C4-2B (cell line): ENCODE results near the gene SMARCB1.

Experiments
- H3K27ac ChIP-seq: fragments of 450-650 bp; 2 replicates; pipeline ENCODE4 v1.5.1; 2017
- ZFX ChIP-seq: fragments of 450-650 bp; IDR thresholded peaks from 2 replicates; pipeline ENCODE4 v1.6.1; 2017
- TF ChIP-seq, protein P1 (sequence below): fragments of 450-650 bp; conservative IDR thresholded peaks from 2 replicates; pipeline ENCODE4 v1.5.1; 2017; ENCODE audit warnings: mild to moderate bottlenecking

SMARCB1 gene

DNA sequence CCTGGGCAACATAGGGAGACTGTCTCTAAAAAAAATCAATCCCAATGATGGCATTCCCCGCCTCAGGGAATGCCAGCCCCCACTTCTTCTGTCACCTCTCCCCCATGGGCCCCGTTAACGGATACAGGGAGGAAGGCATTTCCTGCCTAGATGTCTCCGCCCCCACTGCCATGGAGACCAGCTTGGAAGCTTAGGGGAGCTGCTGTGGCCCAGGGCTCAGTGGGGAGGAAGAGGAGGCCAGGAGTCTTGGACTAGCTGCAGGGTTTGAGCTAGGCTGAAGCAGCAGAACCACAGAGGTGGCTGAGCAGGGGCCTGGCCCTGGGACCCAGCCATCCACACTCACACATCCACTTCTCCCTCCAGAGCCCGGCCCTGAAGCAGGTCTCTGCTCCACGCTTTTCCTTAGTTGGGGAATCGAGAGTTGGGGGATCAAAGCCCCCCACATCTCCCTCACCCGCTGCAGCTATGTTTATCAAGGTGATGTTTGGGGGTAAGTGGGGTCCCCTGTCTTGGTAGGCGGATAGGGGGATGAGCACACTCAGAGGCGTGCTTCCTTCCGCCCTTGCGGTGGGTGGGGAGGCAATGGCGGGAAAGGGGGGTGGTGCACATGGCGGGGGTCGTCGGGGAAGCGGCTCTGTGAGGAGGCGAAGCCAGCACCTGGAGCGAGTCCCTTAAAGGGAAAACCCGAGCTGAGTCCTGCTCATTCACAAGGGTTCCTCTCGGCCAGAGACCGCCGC is 23.8 kb upstream of the SMARCB1 start, which contains the start of gene C22orf15:
C22orf15 (plus strand) TSS at position 149 of the 737 bp plus-strand sequence; CDS start at position 466, 317 bp downstream.
- no peak within 1 kb of the TSS for H3K27ac ChIP-seq
- TF ChIP-seq, protein P1, sequence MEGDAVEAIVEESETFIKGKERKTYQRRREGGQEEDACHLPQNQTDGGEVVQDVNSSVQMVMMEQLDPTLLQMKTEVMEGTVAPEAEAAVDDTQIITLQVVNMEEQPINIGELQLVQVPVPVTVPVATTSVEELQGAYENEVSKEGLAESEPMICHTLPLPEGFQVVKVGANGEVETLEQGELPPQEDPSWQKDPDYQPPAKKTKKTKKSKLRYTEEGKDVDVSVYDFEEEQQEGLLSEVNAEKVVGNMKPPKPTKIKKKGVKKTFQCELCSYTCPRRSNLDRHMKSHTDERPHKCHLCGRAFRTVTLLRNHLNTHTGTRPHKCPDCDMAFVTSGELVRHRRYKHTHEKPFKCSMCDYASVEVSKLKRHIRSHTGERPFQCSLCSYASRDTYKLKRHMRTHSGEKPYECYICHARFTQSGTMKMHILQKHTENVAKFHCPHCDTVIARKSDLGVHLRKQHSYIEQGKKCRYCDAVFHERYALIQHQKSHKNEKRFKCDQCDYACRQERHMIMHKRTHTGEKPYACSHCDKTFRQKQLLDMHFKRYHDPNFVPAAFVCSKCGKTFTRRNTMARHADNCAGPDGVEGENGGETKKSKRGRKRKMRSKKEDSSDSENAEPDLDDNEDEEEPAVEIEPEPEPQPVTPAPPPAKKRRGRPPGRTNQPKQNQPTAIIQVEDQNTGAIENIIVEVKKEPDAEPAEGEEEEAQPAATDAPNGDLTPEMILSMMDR, result no peak
- TF ChIP-seq ZFX, result no peak

DNA sequence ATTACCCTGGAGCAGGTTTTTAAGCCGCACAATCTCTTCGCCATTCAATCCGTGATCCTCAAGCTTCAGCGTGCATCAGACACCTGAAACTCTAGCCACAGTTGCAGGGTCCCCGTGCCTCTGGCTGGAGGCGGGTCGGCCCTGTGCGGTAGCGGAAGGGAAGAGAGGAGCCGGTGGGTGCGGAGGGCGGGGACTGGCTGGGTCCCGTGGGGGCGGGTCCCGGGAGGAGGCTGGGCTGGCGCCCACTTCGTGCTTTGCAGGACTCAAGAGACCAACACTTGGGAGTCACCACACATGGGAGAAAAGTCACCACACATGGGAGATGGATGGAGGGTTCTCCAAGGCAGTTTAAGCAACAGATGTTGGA is 23.2 kb upstream of the SMARCB1 start:
- no peak overlapping the region for H3K27ac ChIP-seq
- no peak for TF ChIP-seq ZFX
- TF ChIP-seq, protein P1, result no peak

DNA sequence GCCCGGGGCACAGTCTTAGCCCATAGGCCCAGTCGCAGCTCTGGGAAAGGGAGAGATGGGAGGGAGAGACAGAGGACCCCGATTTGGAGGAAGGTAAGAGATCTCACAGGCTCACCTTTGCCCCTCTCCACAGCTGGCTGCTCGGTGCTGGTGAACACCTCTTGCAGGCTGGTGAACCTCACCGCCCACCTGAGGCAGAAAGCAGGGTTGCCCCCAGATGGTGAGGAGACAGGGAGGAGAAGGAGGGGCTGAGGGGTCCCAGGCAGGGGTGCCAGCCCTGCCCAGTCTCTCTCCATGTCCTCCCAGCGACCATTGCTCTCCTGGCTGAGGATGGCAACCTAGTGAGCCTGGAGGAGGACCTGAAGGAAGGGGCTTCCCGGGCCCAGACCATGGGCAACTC is 22.8 kb upstream of the SMARCB1 start:
- TF ChIP-seq, protein P1, result no peak
- no peak for TF ChIP-seq ZFX
- H3K27ac ChIP-seq, result no peak overlapping the region

DNA sequence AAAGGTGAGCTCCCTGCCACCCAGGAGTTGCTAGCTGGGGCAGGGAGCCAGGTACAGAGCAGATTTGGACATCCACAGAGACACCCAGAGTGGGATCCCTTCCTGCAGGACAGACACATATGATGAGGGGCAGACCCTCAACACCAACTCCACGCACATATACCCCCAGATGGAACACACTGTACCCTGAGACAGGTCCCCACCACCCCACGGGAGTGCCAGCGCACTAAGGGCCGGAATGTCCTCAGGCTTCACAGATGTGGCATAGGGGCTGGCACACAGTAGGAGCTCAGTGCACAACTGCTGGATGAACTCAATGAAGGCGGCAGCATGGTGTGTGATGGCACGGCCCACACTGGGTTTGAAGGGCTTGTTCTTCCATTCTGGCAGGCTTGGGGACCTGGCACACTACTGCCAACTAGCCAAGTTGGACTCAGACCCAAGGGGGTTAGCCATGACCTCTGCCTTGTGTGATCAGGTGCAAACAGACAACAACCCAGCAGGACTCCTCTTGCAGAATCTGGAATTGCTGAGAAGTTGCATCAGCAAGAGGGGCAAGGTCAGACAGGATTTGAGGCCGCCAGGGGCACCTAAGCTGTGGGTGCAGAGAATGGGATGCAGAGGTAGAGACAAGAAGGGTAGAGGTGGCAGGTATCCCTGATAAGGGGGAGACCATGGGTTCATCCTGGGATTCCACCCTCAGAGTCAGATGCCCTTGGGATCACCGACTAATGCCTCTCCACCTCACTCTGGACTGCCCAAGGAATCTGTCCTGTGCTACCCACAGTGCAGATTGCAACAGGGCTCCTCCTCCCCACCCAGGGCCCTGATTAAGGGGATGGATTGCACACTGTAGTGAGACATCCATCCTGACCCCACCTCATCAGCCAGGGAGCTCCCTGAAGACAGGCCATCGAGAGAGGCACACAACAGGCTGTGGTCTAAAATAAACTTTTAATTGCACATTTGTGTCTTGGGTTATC is 21.6 kb upstream of the SMARCB1 start:
- TF ChIP-seq, protein P1, result no peak
- TF ChIP-seq ZFX, result no peak
- H3K27ac ChIP-seq, result no peak overlapping the region; the same call in 1 of the 2 replicates

DNA sequence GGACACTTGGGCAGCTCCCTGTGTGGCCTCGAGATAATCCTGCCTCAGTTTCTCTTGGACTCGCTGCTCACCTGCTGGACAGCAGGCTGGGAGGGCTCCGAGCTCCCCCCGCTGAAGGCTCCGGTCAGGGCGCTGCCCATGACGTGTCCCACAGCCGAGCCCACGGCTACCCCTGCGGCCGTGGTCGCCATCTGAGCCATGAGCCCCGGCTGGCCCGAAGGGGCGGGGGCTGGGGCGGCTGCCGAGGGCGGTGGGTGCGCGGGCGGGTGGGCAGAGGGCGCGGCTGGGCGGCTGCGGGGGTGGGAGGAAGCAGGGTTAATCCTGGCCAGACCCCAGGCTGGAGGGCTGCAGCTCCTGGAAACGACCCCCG is 19.5 kb upstream of the SMARCB1 start:
- TF ChIP-seq ZFX, result no peak
- TF ChIP-seq, protein P1, result no peak
- peak overlapping the region; percentile 90 for H3K27ac ChIP-seq

DNA sequence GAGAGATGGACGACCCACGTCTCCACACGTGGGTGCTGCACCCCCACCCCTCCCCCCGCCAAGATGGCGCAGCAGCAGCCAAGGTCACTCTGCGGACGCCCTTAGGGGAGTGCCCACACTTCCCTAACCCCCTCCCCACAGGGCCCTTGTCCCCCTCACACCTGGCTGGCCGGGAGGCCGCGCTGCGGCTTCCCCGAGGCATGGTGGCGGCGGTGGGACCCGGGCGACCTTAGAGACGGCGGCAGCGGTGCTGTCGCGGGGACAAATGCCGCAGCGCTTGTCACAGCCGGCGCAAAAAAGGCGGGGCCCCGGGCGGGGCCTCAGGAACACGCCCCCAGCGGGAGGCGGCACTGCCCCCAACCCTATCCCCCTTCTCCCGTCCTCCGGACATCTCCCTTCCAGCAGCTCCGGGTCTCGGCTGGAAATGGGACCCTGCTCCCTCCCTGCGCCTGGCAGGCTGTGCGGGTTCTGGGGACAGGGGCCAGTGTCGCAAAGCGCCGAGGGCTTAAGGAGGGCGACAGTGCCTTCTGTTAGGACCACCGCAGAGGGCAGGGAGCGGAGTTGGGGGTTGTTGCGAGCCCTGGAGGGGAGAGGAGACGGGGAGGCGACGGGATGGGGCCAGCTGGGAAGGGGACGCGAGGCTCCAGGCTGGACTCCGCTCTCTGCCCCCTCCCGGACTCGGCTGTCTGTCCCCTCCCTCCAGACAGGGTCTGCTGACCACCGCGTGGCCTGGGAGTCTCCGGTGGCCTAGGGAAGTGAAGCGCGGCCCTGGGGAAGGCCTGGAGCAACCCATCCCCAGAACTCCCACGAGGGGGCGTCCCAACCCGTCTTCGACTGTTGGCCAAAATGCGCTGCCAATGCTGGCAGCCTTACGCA is 18.9 kb upstream of the SMARCB1 start, which contains the start of gene CHCHD10:
CHCHD10 (minus strand) TSS at position 300 of the 876 bp plus-strand sequence; CDS start at position 202, 98 bp downstream.
- peak; percentile 62; the same call in 1 of the 2 replicates for TF ChIP-seq ZFX
- TF ChIP-seq, protein P1, result peak; percentile 91
- H3K27ac ChIP-seq, result peak within 1 kb of the TSS; percentile 90
